Measurements from ENCODE around the gene NHS.

The NHS gene

GRCh38 chrX:17456526-17456925, 81.5 kb downstream of the NHS start:
- no peak for DNase-seq

GRCh38 chrX:17459008-17459611, 84.1 kb downstream of the NHS start:
- no peak for DNase-seq

GRCh38 chrX:17459661-17460060, 84.7 kb downstream of the NHS start:
- DNase-seq: no peak

- peak; percentile 0 for DNase-seq
Measured at GRCh38 chrX:17462881-17463280, 87.9 kb downstream of the NHS start.

- peak; percentile 49 for DNase-seq
Measured at GRCh38 chrX:17464194-17464593, 89.2 kb downstream of the NHS start.

GRCh38 chrX:17465201-17465600, 90.2 kb downstream of the NHS start:
- DNase-seq: no peak

- DNase-seq: no peak
Measured at GRCh38 chrX:17465802-17466201, 90.8 kb downstream of the NHS start.

GRCh38 chrX:17470136-17470535, 95.1 kb downstream of the NHS start:
- DNase-seq: peak; percentile 92

- DNase-seq: no peak
Measured at GRCh38 chrX:17471121-17471520, 96.1 kb downstream of the NHS start.

GRCh38 chrX:17471861-17472260, 96.9 kb downstream of the NHS start:
- DNase-seq: no peak

- DNase-seq: no peak
Measured at GRCh38 chrX:17472424-17472823, 97.4 kb downstream of the NHS start.

GRCh38 chrX:17473021-17473420, 98.0 kb downstream of the NHS start:
- no peak for DNase-seq

GRCh38 chrX:17474892-17475291, 99.9 kb downstream of the NHS start:
- no peak for DNase-seq

- DNase-seq: no peak
Measured at GRCh38 chrX:17475449-17476217, 100.6 kb downstream of the NHS start.

GRCh38 chrX:17476411-17476810, 101.4 kb downstream of the NHS start:
- DNase-seq: no peak

GRCh38 chrX:17481086-17481485, 106.1 kb downstream of the NHS start:
- DNase-seq: no peak

- no peak for DNase-seq
Measured at GRCh38 chrX:17484592-17484991, 109.6 kb downstream of the NHS start.

GRCh38 chrX:17485391-17485790, 110.4 kb downstream of the NHS start:
- no peak for DNase-seq

- DNase-seq: no peak
Measured at GRCh38 chrX:17488036-17488435, 113.0 kb downstream of the NHS start.

GRCh38 chrX:17494216-17494615, 119.2 kb downstream of the NHS start:
- no peak for DNase-seq

- DNase-seq: no peak
Measured at GRCh38 chrX:17495052-17495451, 120.1 kb downstream of the NHS start.

GRCh38 chrX:17496407-17496806, 121.4 kb downstream of the NHS start:
- DNase-seq: no peak

GRCh38 chrX:17497193-17497592, 122.2 kb downstream of the NHS start:
- DNase-seq: no peak

- no peak for DNase-seq
Measured at GRCh38 chrX:17499512-17499911, 124.5 kb downstream of the NHS start.

GRCh38 chrX:17500145-17500579, 125.2 kb downstream of the NHS start:
- no peak for DNase-seq

Measured in MV-4-11 (cell line).